ENCODE data around the gene BEAN1.

Gene BEAN1

GRCh38 chr16:66427036-66427860 is at the start of gene BEAN1:
TSS of gene BEAN1 (plus strand) at chr16:66427295. CDS start at chr16:66437677, 10,382 bp downstream.
- DNase-seq (ENCODE audit: low read depth) = peak; percentile 34

DNA sequence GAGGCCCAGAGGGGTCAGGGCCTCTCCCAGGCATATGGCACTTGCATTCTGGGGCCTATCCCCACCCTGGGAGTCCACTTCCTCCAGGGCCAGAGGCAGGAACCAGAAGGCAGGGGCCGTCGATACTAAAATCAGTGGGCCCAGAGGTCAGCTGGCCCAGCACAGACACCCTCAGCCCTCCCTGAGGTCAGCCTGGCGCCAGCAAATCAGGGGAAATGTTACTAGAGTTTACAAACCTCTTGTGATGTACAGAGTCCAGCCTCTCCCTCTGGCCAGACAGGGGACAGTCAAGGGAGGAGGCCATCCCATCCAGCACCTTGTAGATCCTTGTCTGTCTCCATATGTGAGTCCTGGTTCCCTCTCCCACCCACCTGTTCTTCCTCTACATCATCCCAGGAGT is 49.8 kb upstream of the BEAN1 start:
- DNase-seq (ENCODE audit: low read depth) = no peak

DNA sequence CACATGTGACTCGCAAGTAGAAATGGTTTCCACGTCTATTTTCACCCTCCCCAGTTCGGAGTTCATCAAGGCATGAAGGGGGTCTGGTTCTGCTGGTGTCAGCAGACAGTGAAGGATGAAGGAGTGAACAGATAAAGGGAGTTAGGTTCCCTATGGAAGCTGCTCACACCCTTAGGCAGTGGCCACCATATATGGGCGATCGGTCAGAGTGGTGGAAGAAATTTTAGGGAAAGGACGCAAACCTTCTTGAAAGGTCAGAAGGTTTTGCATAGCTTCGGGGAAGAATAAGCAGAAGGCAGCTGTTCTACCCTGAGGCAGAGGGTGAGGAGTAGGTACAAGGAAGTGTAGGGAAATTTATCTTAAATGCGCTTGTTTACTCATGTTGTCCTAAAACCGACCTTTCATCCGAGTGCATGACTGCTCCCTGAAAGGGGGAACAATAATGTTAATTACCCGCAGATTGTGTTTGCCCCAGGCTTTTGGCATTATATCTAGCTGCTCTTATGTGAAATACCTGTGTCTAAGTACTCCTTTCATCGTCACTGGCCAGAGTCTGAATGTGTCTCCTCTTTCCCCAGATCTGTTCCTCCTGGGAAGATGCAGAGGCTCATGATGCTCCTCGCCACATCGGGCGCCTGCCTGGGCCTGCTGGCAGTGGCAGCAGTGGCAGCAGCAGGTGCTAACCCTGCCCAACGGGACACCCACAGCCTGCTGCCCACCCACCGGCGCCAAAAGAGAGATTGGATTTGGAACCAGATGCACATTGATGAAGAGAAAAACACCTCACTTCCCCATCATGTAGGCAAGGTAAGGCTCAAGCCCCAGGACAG is 48.1 kb upstream of the BEAN1 start:
- no peak for DNase-seq (ENCODE audit: low read depth)

DNA sequence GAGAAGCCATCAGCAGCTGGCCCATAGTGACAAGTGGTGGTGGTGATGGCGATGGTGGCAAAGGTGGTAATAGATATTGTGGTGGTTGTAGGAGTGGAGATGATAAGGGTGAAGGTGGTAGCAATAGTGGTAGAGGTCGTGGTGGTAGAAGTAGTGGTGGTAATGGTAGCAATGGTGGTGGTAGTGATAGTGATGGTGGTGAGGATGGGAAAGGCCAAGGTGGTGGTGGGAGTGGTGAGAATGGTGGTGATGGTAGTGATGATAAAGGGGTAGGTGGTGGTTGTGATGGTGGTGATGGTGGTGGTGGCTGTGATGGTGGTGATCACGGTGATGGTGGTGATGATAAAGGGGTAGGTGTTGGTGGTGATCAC is 47.5 kb upstream of the BEAN1 start:
- no peak for DNase-seq (ENCODE audit: low read depth)

GRCh38 chr16:66380421-66380820 is 46.7 kb upstream of the BEAN1 start:
- DNase-seq (ENCODE audit: low read depth) = no peak

DNA sequence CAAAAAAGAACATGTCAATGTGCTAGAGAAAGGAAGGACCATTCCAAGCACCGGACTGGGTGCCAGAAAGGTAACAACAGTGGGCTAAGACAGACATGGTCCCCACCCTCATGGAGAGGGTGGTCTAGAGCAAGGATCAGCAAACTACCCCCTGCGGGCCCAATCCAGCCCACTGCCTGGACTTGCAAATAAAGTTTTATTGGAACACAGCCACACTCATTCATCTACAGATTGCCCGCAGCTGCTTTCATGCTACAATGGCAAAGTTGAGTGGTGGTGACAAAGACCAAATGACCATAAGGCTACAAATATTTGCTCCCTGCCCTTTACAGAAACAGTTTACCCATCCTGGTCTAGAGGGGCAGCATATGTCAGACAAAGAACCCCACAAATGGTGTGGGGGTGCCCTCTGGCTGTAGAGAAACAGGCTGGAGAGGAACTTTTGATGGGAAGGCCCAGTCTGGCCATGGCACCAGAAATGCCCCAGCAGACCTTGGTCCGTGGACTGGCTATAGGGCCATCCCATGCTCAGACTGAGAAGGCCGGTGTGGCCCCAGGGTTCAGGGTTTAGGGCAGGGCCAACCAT is 45.4 kb upstream of the BEAN1 start:
- peak; percentile 13 for DNase-seq (ENCODE audit: low read depth)

GRCh38 chr16:66382171-66382965 is 44.7 kb upstream of the BEAN1 start:
- peak; percentile 99 for DNase-seq (ENCODE audit: low read depth)

DNA sequence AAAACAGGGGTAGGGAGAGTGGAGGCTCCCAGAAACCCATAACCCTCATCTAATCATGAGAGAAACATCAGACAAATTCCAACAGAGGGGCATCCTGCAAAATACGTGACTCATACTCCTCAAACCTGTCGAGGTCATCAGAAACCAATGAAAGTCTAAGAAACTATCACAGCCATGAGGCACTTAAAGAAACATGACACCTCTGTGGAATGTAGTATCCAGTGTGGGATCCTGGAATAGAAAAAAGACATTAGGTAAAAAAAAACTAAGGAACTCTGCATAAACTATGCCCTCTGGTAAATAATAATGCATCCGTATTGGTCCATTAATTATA is 44.2 kb upstream of the BEAN1 start:
- DNase-seq (ENCODE audit: low read depth) = peak; percentile 96

DNA sequence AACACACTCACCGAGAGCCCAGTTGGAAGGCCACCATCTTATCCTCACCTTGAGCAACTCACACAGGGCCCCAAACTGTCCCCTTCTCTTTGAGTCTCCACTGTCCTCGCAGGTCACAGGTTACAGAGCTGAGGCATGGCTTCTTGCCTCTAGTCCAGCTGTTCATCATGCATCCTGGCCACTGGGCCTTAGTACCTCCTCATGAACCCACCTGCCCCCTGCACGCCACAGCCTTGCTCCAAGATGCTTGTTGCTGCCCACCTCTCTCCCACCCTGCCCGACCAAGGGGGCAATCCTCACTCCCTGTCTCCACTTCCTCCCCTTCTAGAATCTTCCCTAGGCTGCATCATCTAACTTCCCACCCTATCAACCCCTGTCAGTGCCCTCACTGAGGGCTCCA is 43.5 kb upstream of the BEAN1 start:
- no peak for DNase-seq (ENCODE audit: low read depth)

DNA sequence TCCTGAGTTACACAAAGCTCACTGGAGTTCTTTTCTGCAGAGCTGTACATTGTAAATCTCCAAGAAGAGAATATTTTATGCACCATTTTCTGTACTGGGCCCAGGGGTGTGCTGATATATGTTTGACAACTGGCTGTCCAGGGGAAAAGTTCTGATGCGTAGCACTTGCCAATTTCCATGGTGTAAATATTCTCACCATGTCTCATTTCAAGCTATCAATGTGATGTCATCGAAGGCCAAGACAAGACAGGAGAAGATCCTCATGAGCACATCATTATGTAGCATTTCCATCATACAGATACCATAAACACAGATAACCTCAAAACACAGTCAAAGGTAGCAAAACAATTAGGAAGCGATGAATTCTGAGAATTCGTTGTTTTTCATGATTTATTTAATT is 41.7 kb upstream of the BEAN1 start:
- no peak for DNase-seq (ENCODE audit: low read depth)

- DNase-seq (ENCODE audit: low read depth) = no peak
Measured at GRCh38 chr16:66386629-66387622, 40.2 kb upstream of the BEAN1 start.

GRCh38 chr16:66387817-66388332 is 39.2 kb upstream of the BEAN1 start:
- DNase-seq (ENCODE audit: low read depth) = no peak

- no peak for DNase-seq (ENCODE audit: low read depth)
Measured at GRCh38 chr16:66388350-66389139, 38.5 kb upstream of the BEAN1 start.

DNA sequence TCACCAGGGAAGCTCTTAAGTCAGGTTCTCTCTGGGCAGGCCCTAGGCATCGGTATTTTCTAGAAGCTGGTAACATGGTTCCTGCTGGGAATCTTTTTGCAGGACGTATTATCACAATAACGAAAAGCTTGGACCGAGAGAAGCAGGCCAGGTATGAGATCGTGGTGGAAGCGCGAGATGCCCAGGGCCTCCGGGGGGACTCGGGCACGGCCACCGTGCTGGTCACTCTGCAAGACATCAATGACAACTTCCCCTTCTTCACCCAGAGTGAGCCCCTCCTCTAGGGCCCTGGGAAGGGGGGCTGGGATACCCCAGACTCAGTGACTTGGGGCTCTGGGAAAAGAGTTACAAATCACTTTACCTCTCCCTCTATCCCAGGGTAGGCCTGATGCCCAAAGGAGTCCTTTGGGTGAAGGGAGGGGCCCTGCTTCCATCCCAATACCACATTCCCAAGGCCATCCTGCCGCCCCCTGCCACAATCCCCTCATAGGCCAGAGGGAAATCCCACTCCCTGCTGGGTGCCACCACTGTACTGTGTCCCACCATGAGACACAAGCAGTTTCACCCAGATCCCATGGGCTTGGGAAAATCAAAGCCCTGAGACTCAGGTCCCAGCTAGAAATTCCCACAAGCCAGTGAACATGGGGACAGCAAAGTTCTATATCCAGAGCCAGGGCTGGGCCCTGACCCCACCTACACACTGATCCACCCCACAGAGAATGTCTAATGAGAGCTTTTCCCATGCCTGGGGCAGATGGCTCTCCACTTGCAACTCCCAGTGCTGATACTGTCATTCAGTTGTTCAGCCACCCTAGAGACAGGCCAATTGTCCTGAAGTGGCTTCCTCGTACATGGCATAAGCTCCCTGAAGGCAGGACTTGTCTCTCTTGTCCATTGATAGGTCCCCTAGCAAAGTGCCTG is 37.6 kb upstream of the BEAN1 start:
- DNase-seq (ENCODE audit: low read depth) = no peak

DNA sequence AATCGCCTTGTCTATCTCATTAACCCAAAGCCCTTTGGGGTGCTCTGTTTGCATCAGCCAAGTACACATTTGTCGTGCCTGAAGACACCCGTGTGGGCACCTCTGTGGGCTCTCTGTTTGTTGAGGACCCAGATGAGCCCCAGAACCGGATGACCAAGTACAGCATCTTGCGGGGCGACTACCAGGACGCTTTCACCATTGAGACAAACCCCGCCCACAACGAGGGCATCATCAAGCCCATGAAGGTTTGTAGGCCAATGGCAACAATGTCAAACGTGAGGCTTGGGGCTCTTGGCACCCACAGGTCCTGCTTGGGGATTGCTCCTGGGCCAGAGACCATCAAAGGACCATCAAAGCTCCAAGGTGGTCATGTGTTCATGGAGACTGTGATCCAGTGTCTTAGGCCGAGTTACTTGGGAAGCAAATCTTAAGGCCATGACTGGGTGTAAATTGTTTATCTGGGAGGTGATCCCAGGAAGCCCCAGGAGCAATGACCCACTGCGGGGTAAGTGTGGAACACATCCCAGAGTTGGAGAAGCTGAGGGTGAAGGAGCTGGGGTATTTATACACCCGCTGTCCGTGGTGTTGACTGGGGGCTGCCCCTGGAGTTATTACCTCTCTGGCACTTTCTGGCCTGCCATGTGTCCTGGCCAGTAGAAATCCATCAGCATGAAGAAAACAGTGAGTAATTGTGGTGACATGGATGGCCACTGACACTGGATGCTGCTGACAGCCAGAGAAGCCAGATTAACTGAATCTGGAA is 36.6 kb upstream of the BEAN1 start:
- DNase-seq (ENCODE audit: low read depth) = no peak

DNA sequence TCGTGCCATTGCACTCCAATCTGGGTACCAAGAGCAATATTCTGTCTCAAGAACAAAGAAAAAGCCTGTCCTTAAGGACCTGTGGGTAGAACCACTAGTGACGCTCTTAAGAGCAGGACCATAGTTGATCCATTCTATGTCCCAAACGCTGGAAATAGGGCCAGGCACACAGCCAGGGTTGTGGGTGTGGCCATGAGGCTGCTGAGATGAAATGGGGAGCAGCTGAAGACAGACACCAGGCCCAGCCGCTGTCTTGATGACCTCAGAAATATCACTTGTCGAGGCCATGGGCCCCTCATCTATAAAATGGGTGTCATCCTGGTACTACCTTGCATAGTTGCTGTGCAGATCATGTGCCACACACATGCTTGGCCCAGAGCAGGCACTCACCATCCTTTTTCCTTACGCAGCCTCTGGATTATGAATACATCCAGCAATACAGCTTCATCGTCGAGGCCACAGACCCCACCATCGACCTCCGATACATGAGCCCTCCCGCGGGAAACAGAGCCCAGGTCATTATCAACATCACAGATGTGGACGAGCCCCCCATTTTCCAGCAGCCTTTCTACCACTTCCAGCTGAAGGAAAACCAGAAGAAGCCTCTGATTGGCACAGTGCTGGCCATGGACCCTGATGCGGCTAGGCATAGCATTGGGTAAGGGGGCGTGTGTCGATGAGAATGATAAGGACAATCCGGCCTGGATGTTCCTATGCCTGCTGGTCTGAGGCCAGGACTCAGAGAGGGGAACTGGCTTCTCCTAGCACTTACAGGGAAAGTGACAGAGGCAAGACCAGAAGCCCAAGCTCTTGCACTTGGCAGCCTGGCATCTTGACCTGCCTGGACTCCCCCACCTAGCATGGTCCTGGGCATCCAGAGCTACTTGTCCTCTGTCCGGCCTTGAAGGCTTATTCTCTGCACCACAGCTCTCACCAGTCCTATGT is 35.1 kb upstream of the BEAN1 start:
- no peak for DNase-seq (ENCODE audit: low read depth)
